NCI-H1048 (cell line): ENCODE data around the gene SHD.
"Not testable (repeated sequence)": the region's sequence is repeated elsewhere in the genome, so short reads cannot be mapped to it uniquely, and the experiment has no call there.

Experiments used
- DNase-seq: peaks from one replicate; lab custom pipeline; 2025; lab: John Stamatoyannopoulos, UW

SHD gene

GRCh38 chr19:4327252-4327876, 48.3 kb downstream of the SHD start:
- DNase-seq = peak; percentile 57

GRCh38 chr19:4327877-4328242, 48.8 kb downstream of the SHD start:
- no peak for DNase-seq

DNA sequence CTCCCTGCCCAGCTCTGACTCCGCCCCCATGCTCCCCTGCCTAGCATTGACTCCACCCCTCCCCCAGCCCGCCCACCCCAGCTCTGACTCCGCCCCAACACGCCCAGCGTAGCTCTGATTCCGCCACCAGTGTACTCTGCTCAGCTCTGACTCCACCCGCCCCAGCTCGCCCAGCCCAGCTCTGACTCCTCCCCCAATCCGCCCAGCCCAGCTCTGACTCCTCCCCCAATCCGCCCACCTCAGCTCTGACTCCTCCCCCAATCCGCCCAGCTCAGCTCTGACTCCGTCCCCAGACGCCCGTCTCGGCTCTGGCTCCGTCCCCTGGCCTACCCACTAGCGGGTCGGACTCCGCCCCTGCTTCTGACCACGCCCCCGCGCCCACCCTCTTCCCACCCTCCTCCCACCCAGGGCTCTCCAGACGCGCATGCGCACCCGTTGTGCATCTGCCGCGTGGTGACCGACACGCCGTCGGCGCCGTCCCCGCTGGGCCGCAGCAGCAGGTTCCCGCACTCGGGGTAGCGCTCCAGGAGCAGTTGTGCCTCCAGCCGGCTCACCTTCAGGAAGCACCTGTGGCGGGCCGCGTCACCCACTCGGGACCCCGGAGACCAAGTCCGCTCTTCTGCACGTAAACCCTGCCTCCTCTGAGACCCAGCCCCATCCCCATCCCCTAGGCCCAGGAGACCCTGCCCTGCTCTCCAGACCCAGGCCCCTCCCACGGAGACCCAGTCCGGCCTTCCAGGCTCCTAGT, 49.4 kb downstream of the SHD start:
- peak; percentile 86 for DNase-seq

DNA sequence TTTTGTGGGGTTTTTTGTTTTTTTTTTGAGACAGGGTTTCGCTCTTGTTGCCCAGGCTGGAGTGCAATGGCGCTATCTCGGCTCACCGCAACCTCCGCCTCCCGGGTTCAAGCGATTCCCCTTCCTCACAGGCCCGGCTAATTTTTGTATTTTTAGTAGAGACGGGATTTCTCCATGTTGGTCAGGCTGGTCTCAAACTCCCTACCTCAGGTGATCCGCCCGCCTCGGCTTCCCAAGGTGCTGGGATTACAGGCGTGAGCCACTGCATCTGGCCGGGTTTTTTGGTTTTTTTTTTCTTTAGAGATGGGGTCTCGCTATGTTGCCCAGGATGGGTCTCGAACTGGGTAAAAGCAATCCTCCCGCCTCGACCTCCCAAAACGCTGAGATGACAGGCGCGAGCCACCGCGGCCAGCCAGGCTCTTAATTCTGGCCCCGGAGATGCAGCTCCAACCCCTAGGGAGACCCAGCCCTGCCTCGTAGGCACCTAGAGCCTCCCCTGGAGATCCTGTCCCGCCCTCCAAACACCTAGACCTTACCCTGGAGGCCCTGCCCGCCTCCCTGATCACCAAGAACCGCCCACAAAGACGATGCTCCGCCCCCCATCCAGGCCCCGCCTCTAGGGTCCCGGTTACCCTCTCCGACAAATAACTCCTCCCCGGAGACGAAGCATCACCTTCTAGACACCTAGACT, 50.1 kb downstream of the SHD start:
- not testable (repeated sequence) for DNase-seq

GRCh38 chr19:4329858-4330257, 50.8 kb downstream of the SHD start:
- DNase-seq = no peak

DNA sequence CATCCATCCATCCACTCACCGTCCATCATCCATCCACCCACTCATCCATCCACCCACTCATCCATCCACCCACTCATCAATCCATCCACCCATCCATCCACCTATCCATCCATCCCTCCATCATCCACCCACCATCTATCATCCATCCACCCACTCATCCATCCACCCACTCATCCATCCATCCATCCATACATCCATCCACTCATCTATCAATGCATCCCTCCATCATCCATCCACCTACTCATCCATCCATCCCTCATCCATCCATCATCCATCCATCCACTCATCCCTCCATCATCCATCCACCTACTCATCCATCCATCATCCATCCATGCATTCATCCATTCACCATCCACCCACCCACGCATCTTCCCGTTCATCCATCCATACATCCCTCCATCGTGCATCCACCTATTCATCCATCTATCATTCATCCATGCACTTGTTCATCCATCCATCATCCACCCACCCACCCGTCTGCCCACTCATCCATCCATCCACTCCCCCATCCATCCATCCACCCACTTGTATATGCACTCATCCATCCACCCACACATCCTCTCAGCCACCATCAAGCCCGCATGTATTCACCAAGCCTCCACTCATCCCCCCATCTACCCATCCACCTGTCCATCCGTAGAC, 56.0 kb downstream of the SHD start:
- no peak for DNase-seq

- DNase-seq = no peak
Observed at GRCh38 chr19:4337906-4338440, 58.9 kb downstream of the SHD start.

- DNase-seq = no peak
Observed at GRCh38 chr19:4338441-4339355, 59.6 kb downstream of the SHD start, which contains the start of gene STAP2. TSS of gene STAP2 (minus strand) at chr19:4338827. CDS start at chr19:4338753, 74 bp downstream.
